Measurements from ENCODE around the gene TFR2. TPM values are rescaled to one million over a fixed set of nuclear protein-coding genes. Genes with fewer than 3 reads are reported as not detected.
A peak's percentile ranks its signal among the peaks of the same experiment; 100 is the strongest.

TFR2 gene
- total and polyA plus RNA-seq, 7 experiments from 2014 or later, result 0.55 to 14.4 (median 3.1) TPM

DNA sequence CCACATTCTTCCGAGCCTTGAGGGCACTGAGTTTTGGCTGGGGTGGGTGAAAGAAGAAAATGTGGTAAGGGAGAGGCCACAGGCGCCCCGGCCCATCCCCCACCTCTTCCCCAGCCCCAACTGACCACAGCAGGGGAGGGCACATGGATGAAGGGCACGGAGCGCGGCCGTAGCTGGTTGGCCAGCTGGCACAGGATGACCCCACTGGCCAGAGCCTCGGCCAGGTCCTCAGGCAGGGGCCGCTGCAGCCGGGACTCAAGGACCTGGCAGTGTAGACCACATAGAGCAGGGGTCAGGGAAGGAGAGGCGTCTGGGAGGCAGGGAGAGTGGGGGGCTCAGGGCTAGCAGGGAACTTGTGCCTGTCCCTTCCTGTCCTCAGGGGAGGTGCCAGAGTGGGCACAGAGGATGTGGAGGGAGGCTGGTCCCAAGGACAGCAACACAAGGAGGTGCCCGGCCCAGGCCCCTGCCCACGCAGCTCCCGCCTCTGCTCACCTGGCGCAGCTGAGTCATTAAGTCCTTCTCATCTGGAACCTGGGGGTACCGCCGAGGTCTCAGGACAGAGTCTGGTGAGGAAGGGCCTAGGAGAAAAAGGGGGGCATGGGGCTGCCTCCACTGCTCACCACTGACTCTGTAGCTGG is 65.5 kb downstream of the TFR2 start:
- no peak for ATAC-seq
- Mint-ChIP-seq H3K27me3 (peaks cover 0 to 2% (median 0%) of the 10 kb centered on the region in 5 donors), H3K27ac (peak overlapping the region in 1 of 9 donors; percentile 59), H3K4me3 (no peak overlapping the region), H3K9me3 (no peaks in the 10 kb centered on the region), H3K4me1 (peaks cover 0 to 17% (median 8%) of the 10 kb centered on the region in 7 donors), H3K36me3 (peaks cover 0 to 13% (median 4%) of the 10 kb centered on the region in 5 donors)
- CTCF ChIA-PET, result no interaction called here
- Histone ChIP-seq H3K27ac (ENCODE audit: low read depth, low read length) (no peak overlapping the region), H3K4me3 (ENCODE audit: low read length) (no peak overlapping the region), H3K9me3 (ENCODE audit: control insufficient read depth in 2 of 3, low read length in 3 of 3) (no peaks in the 10 kb centered on the region), H3K36me3 (ENCODE audit: control insufficient read depth in 2 of 3, insufficient read depth in 3 of 3, low read length in 3 of 3) (peaks cover 18 to 89% (median 42%) of the 10 kb centered on the region in 3 experiments), H3K27me3 (ENCODE audit: control insufficient read depth in 2 of 2, insufficient read depth in 2 of 2, low read length in 2 of 2) (no peaks in the 10 kb centered on the region), H3K4me1 (ENCODE audit: control insufficient read depth in 2 of 2, insufficient read depth in 2 of 2, low read length in 2 of 2) (peaks cover 3 to 4% of the 10 kb centered on the region in 2 donors)
- POLR2A ChIA-PET, result interaction anchor here (2.6 kb wide), 1 partner anchor 11 kb away, joined by 17 read pairs; the partner anchor contains the start of genes FBXO24 and LRCH4
- DNase-seq, result no peak
- intact Hi-C loops (cut with micrococcal nuclease), result no loop called here

DNA sequence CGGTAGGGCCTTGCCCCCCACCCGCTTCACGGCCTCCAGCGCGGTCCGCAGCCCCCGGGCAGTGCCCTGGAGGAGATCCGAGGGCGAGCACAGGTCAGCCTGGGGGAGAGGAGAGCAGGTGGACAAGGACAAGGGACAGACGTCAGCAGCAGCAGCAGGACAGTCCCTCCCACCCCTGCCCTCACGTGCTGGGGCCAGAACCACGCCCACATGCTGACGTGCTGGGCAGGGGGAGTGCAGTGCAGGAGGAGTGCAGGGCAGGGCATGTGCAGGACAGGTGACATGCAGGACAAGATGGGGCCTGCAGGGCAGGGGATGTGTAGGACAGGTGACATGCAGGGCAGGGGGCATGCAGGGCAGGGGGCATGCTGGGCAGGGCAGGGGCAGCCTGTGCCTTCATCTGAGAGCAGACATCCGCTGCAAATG is 66.1 kb downstream of the TFR2 start:
- H3K27me3 ChIP-seq (ENCODE audit: control insufficient read depth in 2 of 2, insufficient read depth in 2 of 2, low read length in 2 of 2), result no peaks in the 10 kb centered on the region
- Mint-ChIP-seq H3K4me3 (no peak overlapping the region), H3K27ac (no peak overlapping the region), H3K9me3 (no peaks in the 10 kb centered on the region), H3K36me3 (peaks cover 0 to 13% (median 4%) of the 10 kb centered on the region in 5 donors), H3K4me1 (peaks cover 0 to 20% (median 10%) of the 10 kb centered on the region in 7 donors), H3K27me3 (peaks cover 0 to 4% (median 0%) of the 10 kb centered on the region in 5 donors)
- H3K36me3 ChIP-seq (ENCODE audit: control insufficient read depth in 2 of 3, insufficient read depth in 3 of 3, low read length in 3 of 3), result peaks cover 12 to 83% (median 36%) of the 10 kb centered on the region in 3 experiments
- intact Hi-C loops (cut with micrococcal nuclease), result no loop called here
- no peak overlapping the region for H3K27ac ChIP-seq (ENCODE audit: low read depth, low read length)
- ATAC-seq, result no peak
- H3K4me3 ChIP-seq (ENCODE audit: low read length), result no peak overlapping the region
- ChIA-PET POLR2A (interaction anchor here (1.0 to 1.4 kb wide), 3 partner anchors 8 to 125 kb away, joined by 3 to 8 read pairs (median 4); no protein-coding TSS in a partner anchor), CTCF (no interaction called here)
- peaks cover 9 to 11% of the 10 kb centered on the region in 2 donors for H3K4me1 ChIP-seq (ENCODE audit: control insufficient read depth in 2 of 2, insufficient read depth in 2 of 2, low read length in 2 of 2)
- DNase-seq, result no peak
- H3K9me3 ChIP-seq (ENCODE audit: control insufficient read depth in 2 of 3, low read length in 3 of 3), result no peaks in the 10 kb centered on the region

DNA sequence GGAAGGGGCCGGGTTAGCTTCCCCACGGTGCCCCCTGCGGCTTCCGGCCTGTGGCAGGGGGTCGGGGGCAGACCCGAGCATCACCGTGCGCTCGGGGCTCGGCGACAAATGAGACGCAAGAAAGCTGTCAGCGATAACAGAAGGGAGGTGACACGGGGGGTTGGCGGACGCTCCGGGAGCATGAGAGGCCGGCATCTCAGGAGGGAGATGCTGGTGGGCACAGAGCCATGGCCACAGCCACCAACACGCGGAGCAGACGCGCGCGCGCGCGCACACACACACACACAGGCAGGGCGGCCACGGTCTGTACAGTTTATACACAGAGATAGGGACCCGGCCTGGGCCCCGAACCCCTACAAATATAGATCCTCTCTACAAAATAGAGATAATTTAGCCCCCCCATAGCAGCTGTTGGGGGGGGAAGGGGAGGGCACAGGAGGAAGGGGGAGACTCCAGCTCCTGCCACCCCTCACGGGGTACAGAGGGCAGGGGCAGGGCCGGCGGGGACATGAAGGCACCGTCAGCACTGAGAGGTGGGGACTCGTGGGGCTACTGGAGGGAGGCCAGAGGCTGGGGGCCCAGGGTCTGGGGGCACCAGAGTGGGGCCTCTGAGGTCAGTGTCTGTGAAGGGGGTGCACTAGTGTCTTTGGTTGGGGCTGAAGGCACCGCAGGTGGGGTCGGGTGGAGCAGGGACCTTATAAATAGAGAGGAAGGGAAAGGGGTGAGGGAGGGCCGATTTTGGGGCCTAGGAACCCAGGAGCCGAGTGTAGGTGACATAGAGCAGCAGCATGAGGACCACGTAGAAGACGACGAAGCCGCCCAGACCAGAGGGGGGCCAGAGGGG is 66.8 kb downstream of the TFR2 start:
- CTCF ChIA-PET, result no interaction called here
- no peak for ATAC-seq
- peaks cover 8 to 76% (median 30%) of the 10 kb centered on the region in 3 experiments for H3K36me3 ChIP-seq (ENCODE audit: control insufficient read depth in 2 of 3, insufficient read depth in 3 of 3, low read length in 3 of 3)
- no peaks in the 10 kb centered on the region for H3K27me3 ChIP-seq (ENCODE audit: control insufficient read depth in 2 of 2, insufficient read depth in 2 of 2, low read length in 2 of 2)
- H3K4me3 Mint-ChIP-seq, result no peak overlapping the region
- no peak for DNase-seq
- H3K4me3 ChIP-seq (ENCODE audit: low read length), result no peak overlapping the region
- no peak overlapping the region for H3K27ac Mint-ChIP-seq
- POLR2A ChIA-PET, result interaction anchor here (1.0 to 1.4 kb wide), 3 partner anchors 9 to 126 kb away, joined by 3 to 8 read pairs (median 4); no protein-coding TSS in a partner anchor
- H3K4me1 Mint-ChIP-seq, result peaks cover 0 to 22% (median 10%) of the 10 kb centered on the region in 7 donors
- H3K4me1 ChIP-seq (ENCODE audit: control insufficient read depth in 2 of 2, insufficient read depth in 2 of 2, low read length in 2 of 2), result peaks cover 12 to 17% of the 10 kb centered on the region in 2 donors
- peaks cover 0 to 13% (median 4%) of the 10 kb centered on the region in 5 donors for H3K36me3 Mint-ChIP-seq
- no peaks in the 10 kb centered on the region for H3K9me3 Mint-ChIP-seq
- H3K27me3 Mint-ChIP-seq, result peaks cover 0 to 4% (median 0%) of the 10 kb centered on the region in 5 donors
- H3K27ac ChIP-seq (ENCODE audit: low read depth, low read length), result no peak overlapping the region
- H3K9me3 ChIP-seq (ENCODE audit: control insufficient read depth in 2 of 3, low read length in 3 of 3), result no peaks in the 10 kb centered on the region
- intact Hi-C loops (cut with micrococcal nuclease), result no loop called here

DNA sequence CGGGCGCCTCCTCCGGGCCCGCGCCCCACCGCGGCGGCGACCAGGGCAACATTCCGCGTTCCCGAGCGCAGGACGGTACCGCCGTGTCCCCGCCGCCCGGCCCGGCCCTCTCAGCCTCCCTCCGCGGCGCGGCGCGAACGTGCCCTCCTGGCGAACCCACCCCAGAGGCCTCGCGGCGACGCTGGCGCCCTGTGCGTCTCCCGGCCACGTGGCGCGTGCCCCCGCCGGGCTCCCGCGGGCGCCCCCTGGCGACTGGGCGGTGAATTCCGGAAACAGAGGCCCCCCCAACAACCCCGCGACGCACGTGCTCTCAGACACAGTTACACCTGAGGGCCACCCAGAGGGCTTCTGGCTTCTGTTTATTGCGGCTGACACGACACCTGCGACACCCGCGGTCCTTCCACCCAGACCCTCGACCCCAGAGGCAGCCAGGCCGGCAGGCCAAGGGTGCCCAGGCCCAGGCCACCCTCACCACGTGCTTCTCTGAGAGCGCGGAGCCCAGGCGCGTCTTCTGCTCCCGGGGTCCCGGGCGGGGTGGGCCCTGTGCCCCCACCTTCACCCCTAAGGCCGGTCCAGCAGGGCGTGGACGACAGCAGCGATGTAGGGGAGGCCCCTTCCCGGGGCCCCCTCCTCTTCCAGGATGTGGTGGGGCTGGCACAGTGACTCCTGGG is 67.5 kb downstream of the TFR2 start, which contains the start of gene SAP25:
Gene SAP25 (minus strand): TSS at position 210 of the 671 bp plus-strand sequence. CDS start 158 bp downstream, at position 52.
- ChIA-PET CTCF (no interaction called here), POLR2A (interaction anchor here (1.0 to 1.4 kb wide), 3 partner anchors 9 to 126 kb away, joined by 3 to 8 read pairs (median 4); no protein-coding TSS in a partner anchor)
- no peak within 1 kb of the TSS for H3K27ac Mint-ChIP-seq
- H3K4me1 ChIP-seq (ENCODE audit: control insufficient read depth in 2 of 2, insufficient read depth in 2 of 2, low read length in 2 of 2), result peaks cover 18 to 24% of the 10 kb centered on the region in 2 donors
- intact Hi-C loops (cut with micrococcal nuclease), result no loop called here
- ATAC-seq (no peak), DNase-seq (no peak)
- peaks cover 0 to 13% (median 2%) of the 10 kb centered on the region in 5 donors for H3K36me3 Mint-ChIP-seq
- no peaks in the 10 kb centered on the region for H3K27me3 ChIP-seq (ENCODE audit: control insufficient read depth in 2 of 2, insufficient read depth in 2 of 2, low read length in 2 of 2)
- H3K36me3 ChIP-seq (ENCODE audit: control insufficient read depth in 2 of 3, insufficient read depth in 3 of 3, low read length in 3 of 3), result peaks cover 6 to 69% (median 27%) of the 10 kb centered on the region in 3 experiments
- peaks cover 6 to 30% (median 16%) of the 10 kb centered on the region in 7 donors for H3K4me1 Mint-ChIP-seq
- H3K9me3 Mint-ChIP-seq, result no peaks in the 10 kb centered on the region
- no peaks in the 10 kb centered on the region for H3K9me3 ChIP-seq (ENCODE audit: control insufficient read depth in 2 of 3, low read length in 3 of 3)
- H3K27ac ChIP-seq (ENCODE audit: low read depth, low read length), result no peak within 1 kb of the TSS
- H3K27me3 Mint-ChIP-seq, result peaks cover 0 to 4% (median 0%) of the 10 kb centered on the region in 5 donors
- no peak within 1 kb of the TSS for H3K4me3 Mint-ChIP-seq
- no peak within 1 kb of the TSS for H3K4me3 ChIP-seq (ENCODE audit: low read length)

DNA sequence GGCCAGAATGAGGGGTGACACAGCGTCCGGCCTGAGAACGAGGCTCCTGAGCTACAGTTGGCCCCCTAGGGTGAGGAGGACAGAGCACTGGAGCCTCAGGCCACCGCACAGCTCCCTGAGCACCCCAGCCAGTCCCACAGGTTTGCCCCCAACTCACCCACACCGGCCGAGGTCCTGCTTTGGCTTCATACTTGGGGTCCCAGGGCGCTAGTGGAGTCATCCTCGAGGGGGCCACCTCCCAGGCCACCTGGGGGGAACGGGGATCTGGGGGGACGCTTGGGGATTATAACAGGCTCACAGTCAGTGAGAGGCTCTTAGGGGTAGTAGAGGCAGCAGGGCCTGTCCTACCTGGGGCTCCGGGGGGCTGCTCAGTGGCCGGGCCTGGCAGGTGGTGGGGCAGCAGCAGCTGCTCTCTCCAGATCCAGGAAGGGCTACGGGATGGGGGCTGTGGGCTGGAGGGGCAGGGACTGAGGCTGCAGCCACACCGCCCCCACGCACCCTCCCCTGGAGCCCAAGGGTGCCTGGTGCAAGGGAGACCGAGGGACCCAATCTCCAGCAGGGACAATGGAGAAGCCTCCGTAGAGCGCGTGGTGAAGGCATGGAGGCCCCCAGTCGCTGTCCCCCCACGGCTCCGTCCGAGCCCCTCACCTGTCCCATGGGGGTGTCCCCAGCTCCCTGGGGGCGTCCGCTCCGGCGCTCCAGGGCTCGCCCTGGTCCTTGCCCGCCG is 68.2 kb downstream of the TFR2 start:
- intact Hi-C loops (cut with micrococcal nuclease), result no loop called here
- no peak overlapping the region for H3K27ac Mint-ChIP-seq
- Histone ChIP-seq H3K27ac (ENCODE audit: low read depth, low read length) (no peak overlapping the region), H3K4me1 (ENCODE audit: control insufficient read depth in 2 of 2, insufficient read depth in 2 of 2, low read length in 2 of 2) (peaks cover 20 to 30% of the 10 kb centered on the region in 2 donors), H3K4me3 (ENCODE audit: low read length) (no peak overlapping the region), H3K27me3 (ENCODE audit: control insufficient read depth in 2 of 2, insufficient read depth in 2 of 2, low read length in 2 of 2) (no peaks in the 10 kb centered on the region), H3K36me3 (ENCODE audit: control insufficient read depth in 2 of 3, insufficient read depth in 3 of 3, low read length in 3 of 3) (peaks cover 6 to 62% (median 22%) of the 10 kb centered on the region in 3 experiments), H3K9me3 (ENCODE audit: control insufficient read depth in 2 of 3, low read length in 3 of 3) (no peaks in the 10 kb centered on the region)
- peaks cover 0 to 13% (median 0%) of the 10 kb centered on the region in 5 donors for H3K36me3 Mint-ChIP-seq
- peaks cover 11 to 37% (median 21%) of the 10 kb centered on the region in 7 donors for H3K4me1 Mint-ChIP-seq
- ATAC-seq (no peak), DNase-seq (no peak)
- ChIA-PET CTCF (no interaction called here), POLR2A (interaction anchor here (3.3 kb wide), 1 partner anchor 11 kb away, joined by 70 read pairs; the partner anchor contains the start of genes FBXO24 and LRCH4)
- H3K4me3 Mint-ChIP-seq, result no peak overlapping the region
- no peaks in the 10 kb centered on the region for H3K9me3 Mint-ChIP-seq
- peaks cover 0 to 4% (median 0%) of the 10 kb centered on the region in 5 donors for H3K27me3 Mint-ChIP-seq
